Measurements from ENCODE around the gene AP5Z1. TPM values are rescaled to one million over a fixed set of nuclear protein-coding genes. Genes with fewer than 3 reads are reported as not detected.

The AP5Z1 gene
- total RNA-seq, 1 donor = 35.5 TPM

DNA sequence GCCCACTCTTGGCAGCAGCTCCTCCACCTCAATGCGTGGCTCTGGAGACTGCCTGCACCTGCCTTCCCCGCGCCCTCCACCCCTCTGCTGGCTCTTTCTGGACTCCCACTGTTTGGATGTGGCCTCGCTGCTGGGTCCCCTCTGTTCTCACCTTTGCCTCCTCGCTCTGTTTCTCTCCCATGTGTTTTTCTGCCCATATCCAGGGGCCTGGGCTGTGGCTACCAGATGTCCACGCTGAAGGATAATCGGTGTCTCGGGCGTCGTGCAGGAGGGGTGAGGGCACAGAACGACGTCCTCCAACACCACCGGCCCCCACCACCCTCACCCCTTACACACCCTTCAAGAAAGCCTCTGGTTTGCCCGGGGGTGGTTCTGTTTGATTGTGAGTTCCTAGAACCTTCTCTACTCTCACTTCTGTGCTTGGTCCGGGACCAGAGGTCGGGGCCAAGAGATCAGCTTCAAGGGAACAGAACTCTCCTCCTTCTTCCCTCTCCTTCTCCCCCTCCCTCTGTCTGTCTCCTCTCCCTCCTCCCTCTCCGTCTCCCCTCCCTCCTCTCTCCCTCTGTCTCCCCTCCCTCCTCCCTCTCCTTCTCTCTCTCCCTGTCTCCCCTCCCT, 31.7 kb downstream of the AP5Z1 start:
- DNase-seq (ENCODE audit: low read depth) = no peak
- TF ChIP-seq, protein P1, sequence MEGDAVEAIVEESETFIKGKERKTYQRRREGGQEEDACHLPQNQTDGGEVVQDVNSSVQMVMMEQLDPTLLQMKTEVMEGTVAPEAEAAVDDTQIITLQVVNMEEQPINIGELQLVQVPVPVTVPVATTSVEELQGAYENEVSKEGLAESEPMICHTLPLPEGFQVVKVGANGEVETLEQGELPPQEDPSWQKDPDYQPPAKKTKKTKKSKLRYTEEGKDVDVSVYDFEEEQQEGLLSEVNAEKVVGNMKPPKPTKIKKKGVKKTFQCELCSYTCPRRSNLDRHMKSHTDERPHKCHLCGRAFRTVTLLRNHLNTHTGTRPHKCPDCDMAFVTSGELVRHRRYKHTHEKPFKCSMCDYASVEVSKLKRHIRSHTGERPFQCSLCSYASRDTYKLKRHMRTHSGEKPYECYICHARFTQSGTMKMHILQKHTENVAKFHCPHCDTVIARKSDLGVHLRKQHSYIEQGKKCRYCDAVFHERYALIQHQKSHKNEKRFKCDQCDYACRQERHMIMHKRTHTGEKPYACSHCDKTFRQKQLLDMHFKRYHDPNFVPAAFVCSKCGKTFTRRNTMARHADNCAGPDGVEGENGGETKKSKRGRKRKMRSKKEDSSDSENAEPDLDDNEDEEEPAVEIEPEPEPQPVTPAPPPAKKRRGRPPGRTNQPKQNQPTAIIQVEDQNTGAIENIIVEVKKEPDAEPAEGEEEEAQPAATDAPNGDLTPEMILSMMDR (IDR thresholded peaks at IDR 0.05; ENCODE audit: insufficient read depth, low read length) = no peak
- H3K4me3 ChIP-seq (ENCODE audit: low read depth, low read length) = no peak overlapping the region

DNA sequence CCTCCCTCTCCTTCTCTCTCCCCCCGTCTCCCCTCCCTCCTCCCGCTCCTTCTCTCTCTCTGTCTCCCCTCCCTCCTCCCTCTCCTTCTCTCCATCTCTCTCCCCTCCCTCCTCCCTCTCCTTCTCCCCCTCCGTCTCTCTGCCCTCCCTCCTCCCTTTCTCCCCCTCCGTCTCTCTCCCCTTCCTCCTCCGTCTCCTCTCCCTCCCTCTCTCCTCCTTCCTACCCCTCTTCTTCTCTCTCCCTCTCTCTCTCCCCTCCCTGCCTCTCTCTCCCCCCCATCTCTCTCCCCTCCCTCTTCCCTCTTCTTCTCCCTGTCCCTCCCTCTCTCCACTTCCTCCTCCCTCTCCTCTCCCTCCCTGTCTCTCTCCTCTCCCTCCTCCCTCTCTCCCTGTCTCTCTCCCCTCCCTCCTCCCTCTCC, 32.2 kb downstream of the AP5Z1 start:
- no peak overlapping the region for H3K4me3 ChIP-seq (ENCODE audit: low read depth, low read length)
- DNase-seq (ENCODE audit: low read depth) = no peak
- TF ChIP-seq, protein P1 (IDR thresholded peaks at IDR 0.05; ENCODE audit: insufficient read depth, low read length) = no peak

DNA sequence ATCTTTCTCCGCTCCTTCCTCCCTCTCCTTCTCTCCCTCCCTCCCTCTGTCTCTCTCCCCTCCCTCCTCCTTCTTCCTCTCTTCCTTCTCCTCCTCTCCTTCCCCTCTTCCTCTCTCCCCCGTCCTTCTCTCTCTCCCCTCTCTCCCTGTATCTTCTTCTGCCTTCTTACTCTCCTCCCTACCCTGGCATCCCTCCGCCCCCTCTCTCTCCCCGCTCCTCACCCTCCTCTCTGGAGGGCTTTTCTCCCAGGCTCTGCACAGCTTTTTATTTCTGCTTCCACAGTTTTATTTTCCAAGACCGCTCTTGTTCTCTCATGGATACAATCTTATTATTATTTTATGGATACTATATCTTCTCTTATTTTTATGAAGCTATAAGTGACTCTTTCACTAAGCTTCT, 32.6 kb downstream of the AP5Z1 start:
- DNase-seq (ENCODE audit: low read depth) = no peak
- TF ChIP-seq, protein P1 (IDR thresholded peaks at IDR 0.05; ENCODE audit: insufficient read depth, low read length) = no peak
- H3K4me3 ChIP-seq (ENCODE audit: low read depth, low read length) = no peak overlapping the region

DNA sequence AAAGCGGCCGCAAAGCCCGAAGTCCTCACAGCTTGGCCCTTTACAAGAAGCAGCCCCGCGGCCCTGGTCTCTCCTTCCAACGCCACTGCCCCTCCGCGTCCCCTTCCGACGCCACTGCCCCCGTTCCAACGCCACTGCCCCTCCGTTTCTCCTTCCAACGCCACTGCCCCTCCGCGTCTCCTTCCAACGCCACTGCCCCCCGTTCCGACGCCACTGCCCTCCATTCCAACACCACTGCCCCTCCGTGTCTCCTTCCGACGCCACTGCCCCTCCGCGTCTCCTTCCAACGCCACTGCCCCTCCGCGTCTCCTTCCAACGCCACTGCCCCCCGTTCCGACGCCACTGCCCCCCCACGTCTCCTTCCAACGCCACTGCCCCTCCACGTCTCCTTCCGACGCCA, 33.1 kb downstream of the AP5Z1 start:
- H3K4me3 ChIP-seq (ENCODE audit: low read depth, low read length) = no peak overlapping the region
- TF ChIP-seq, protein P1 (IDR thresholded peaks at IDR 0.05; ENCODE audit: insufficient read depth, low read length) = no peak
- DNase-seq (ENCODE audit: low read depth) = no peak

DNA sequence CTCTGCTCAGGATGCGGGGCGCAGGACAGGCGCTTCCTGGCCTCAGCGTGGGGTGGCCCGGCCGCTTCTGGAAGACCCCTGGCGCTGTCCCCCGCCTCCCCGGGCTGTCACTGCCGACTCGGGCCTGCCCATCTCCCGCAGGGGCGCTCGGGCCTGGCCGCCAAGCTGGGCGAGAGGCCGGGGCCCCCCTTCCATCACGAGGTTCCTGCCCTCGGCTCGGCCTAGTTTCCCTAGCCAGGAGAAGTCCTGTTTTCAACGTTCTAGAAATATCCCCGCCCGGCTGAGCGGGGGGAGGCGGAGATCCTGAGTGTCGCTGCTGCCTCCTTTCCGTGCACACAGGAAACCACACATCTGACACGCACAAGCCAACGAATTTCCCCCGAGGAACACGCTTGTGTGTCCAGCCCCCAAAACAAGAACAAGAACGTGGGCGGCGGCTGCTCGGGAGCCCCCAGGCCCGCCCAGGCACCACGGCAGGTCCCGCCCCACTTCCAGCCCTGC, 33.7 kb downstream of the AP5Z1 start:
- TF ChIP-seq, protein P1 (IDR thresholded peaks at IDR 0.05; ENCODE audit: insufficient read depth, low read length) = no peak
- H3K4me3 ChIP-seq (ENCODE audit: low read depth, low read length) = no peak overlapping the region
- no peak for DNase-seq (ENCODE audit: low read depth)

DNA sequence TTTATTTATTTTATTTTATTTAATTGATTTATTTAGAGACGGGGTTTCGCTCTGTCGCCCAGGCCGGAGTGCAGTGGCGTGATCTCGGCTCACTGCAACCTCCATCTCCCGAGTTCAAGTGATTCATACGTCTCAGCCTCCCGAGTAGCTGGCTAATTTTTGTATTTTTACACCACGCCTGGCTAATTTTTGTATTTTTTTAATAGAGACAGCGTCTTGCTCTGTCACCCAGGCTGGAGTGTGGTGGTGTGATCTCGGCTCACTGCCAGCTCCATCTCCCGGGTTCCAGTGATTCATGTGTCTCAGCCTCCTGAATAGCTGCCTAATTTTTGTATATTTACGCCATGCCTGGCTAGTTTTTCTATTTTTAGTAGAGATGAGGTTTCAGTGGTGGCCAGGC, 34.2 kb downstream of the AP5Z1 start:
- TF ChIP-seq, protein P1 (IDR thresholded peaks at IDR 0.05; ENCODE audit: insufficient read depth, low read length) = no peak

DNA sequence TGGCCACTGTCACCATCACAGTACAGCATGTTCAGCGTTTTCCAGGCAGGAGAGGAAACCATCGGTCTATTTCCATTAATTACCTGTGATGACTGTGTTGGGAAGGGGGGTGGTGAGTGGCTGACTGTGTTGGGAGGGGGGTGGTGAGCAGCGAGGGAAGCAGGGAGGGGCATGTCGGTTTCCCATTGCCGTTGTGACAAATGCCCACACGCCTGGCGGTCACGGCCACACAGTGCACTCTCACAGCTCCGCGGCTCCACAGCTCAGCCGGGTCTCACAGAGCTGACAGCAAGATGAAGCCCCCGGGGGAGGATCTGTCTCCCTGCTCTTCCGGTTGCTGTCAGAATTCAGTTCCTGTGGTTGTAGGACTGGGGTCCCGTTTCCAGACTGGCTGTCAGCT, 39.0 kb downstream of the AP5Z1 start:
- DNase-seq (ENCODE audit: low read depth) = no peak
- TF ChIP-seq, protein P1 (IDR thresholded peaks at IDR 0.05; ENCODE audit: insufficient read depth, low read length) = no peak
- no peak overlapping the region for H3K4me3 ChIP-seq (ENCODE audit: low read depth, low read length)

More for the DNA sequence above, 34.2 kb downstream of the AP5Z1 start:
- no peak for DNase-seq (ENCODE audit: low read depth)
- H3K4me3 ChIP-seq (ENCODE audit: low read depth, low read length) = no peak overlapping the region
